GM12873 (cell line): ENCODE measurements around the gene SLC18A2.

ENCODE experiments used
- TF ChIP-seq, protein P1 (sequence below): IDR thresholded peaks from 2 replicates; pipeline ENCODE4 v1.5.1; 2012; ENCODE audit warnings: low read depth, mild to moderate bottlenecking, moderate library complexity, low read length, control low read depth; ENCODE audit not compliant: insufficient read depth; ENCODE audit errors: missing control alignments

The SLC18A2 gene

DNA sequence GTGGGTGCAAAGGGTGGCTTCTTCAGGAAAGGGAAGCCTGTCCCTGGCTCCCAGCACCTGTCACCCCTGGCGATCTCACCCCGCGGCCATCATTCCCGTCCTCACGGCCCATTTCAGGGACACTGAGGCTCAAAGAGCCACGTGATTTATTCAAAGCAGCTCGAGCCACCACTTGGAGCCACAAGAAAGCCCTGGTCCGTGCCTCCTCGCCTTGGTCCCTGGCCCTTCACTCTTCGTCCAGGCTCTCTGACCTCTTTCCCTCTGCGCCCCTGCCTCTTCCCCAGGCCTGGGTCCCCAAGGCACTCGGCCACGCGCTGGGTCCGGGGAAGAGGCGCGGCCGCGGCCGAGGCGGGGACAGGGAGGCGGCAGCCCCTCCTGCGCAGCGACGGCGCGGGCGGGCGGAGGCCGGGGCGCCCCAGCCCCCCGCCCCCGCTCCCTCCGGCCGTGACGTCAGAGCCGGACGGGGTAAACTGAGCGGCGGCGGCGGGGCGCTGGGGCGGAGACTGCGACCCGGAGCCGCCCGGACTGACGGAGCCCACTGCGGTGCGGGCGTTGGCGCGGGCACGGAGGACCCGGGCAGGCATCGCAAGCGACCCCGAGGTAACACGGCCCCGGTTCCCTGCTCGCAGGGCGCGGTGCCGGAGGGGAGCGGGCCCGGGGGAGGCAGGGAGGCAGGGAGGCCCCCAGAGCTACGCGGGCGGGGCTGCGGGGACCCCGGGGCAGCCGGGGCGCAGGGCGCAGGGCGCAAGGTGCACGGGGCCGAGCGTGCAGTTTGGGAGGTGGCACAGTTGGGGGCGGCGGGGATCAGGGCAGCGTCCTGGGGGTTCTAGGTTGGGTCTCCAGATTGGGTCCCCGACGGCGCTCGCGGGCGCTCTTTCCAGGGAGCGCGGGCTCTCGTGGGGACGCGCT is at the start of gene SLC18A2:
SLC18A2 (plus strand) TSS at position 494 of the 909 bp plus-strand sequence. CDS start 580 bp downstream, outside the sequence.
- TF ChIP-seq, protein P1, sequence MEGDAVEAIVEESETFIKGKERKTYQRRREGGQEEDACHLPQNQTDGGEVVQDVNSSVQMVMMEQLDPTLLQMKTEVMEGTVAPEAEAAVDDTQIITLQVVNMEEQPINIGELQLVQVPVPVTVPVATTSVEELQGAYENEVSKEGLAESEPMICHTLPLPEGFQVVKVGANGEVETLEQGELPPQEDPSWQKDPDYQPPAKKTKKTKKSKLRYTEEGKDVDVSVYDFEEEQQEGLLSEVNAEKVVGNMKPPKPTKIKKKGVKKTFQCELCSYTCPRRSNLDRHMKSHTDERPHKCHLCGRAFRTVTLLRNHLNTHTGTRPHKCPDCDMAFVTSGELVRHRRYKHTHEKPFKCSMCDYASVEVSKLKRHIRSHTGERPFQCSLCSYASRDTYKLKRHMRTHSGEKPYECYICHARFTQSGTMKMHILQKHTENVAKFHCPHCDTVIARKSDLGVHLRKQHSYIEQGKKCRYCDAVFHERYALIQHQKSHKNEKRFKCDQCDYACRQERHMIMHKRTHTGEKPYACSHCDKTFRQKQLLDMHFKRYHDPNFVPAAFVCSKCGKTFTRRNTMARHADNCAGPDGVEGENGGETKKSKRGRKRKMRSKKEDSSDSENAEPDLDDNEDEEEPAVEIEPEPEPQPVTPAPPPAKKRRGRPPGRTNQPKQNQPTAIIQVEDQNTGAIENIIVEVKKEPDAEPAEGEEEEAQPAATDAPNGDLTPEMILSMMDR = no peak

DNA sequence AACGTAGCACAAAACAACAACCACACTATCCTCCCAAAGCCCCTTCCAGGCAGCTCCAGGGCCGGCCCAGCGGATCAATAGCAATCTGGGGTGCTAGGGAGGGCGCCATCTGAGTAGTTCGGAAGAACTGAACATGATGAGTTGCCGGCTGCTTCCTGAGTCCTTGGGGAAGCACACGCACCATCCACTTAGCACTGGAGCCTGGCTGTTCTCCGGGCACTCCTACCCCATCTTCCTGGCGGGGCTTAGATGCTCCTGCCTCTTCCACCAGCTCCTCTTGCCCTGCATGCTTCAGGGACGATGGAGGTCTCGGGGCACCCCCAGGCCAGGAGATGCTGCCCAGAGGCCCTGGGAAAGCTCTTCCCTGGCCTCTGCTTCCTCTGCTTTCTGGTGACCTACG is 43.7 kb upstream of the SLC18A2 start, which contains the start of gene KCNK18:
KCNK18 (plus strand) TSS at position 301 of the 400 bp plus-strand sequence; CDS start at position 301, 0 bp downstream.
- TF ChIP-seq, protein P1 = no peak

DNA sequence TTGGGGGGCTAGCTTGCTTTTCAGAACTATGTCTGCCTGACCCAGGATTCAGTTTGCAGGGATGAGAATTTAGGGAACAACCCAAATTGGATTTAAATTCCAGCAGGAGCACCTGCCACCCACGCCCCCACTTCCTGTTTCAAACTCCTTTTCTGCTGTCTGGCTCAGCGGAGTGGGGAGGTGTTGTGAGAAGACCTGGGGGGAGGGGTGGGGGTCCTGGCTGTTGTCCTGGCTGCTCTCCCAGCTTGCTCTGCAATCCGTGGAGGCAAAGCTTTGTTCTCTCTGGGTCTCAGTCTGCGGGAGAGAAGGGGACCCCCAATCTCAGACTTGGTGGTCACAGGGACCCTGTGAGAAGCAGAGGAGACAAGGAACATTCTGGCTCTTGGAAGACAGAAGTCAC is 42.8 kb upstream of the SLC18A2 start:
- TF ChIP-seq, protein P1 = no peak

DNA sequence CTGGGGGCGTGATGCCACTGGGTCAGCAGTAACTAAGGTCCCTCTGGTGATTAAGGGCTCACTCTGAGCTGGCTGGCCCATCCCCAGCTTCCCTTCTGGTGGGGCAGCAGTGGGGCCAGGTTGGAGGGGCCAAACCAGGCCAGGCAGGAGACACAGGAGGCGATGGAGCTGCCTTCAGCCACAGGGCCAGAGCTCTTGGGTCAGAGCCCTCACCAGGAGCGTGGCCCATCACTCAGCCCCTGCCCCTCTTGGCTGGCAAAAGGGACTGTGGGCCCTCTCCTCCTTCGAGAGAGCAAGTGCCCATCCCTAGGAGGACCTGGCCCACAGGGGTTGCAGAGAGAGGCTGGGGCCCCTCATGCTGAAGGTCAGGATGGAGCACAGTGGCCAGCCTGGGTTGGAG is 39.1 kb upstream of the SLC18A2 start:
- TF ChIP-seq, protein P1 = no peak

DNA sequence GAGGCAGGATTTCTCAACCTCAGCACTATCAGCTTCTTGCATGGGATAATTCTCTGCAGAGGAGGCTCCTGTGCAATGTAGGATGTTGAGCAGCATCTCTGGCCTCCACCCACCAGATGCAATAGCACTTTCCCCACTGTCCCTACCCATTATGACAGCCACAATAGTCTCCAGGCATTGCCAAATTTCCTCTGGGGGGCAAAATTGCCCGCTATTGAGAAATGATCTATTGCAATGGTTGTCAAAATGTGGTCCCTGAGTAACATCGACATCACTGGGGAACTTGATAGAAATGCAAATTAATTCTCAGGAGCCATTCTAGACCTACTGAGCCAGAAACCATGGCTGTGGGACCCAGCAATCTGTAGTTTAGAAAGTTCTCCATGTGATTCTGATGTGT is 36.6 kb upstream of the SLC18A2 start:
- TF ChIP-seq, protein P1 = no peak

DNA sequence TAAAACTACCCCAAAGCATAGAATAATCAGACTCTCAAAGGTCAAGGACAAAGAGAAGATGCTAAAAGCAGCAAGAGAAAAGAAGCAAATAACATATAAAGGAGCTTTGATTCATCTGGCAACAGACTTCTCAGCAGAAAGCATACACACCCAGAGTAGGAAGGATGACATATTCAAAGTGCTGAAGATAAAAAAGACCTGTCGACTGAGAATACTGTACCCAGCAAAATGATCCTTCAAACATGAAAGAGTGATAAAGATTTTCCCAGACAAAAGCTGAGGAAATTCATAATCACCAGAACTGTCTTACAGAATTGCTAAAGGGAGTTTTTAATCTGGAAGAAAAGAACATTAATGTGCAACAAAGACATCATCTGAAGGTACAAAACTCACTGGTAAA is 28.7 kb upstream of the SLC18A2 start:
- TF ChIP-seq, protein P1 = no peak

DNA sequence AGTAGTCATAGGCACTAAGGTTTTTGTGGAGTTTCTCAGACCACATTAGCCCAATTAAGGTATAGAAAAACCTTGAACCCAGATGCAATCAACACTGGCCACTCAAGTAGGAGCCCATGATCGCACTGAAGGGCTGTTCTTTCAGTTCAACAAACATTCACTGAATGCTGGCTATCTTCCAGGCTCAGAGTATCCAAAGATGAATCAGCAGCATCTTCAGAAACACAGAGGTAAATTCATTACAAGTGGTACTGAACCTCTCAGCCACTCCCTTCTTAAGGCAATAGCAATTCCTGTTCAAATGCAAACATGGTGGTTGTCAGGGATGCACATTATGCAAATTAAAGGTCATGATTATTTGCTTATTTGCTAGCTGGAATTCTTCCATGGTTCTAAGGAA is 26.5 kb upstream of the SLC18A2 start:
- TF ChIP-seq, protein P1 = no peak
